NK-92 (cell line): ENCODE data around the gene OR4M2.
"Not testable (repeated sequence)": the region's sequence is repeated elsewhere in the genome, so short reads cannot be mapped to it uniquely, and the experiment has no call there.

Experiments
- DNase-seq: peaks from one replicate; lab custom pipeline; 2025; ENCODE audit not compliant: unreplicated experiment; lab: John Stamatoyannopoulos, UW

OR4M2 gene, protein sequence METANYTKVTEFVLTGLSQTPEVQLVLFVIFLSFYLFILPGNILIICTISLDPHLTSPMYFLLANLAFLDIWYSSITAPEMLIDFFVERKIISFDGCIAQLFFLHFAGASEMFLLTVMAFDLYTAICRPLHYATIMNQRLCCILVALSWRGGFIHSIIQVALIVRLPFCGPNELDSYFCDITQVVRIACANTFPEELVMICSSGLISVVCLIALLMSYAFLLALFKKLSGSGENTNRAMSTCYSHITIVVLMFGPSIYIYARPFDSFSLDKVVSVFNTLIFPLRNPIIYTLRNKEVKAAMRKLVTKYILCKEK

DNA sequence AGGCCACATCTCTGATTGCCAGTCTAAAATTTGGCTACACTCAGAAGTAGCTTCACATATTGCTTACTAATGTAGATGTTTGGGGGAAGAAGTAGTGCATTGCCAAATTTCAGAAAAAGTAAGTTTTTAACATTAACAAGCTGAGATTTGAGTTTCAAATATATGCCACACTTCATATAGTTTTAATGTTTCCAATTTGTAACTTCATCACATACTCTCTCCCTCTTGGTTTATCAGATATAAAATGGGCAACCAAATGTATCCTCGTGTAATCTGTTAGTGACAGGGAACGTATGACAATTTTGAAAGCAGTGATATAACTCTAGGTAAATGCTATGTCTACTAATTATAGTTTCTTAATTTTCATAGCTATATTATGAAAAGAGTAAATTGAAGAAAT, at the start of gene OR4M2:
OR4M2 (plus strand) TSS at position 301 of the 400 bp plus-strand sequence; CDS start at position 399, 98 bp downstream.
- not testable (repeated sequence) for DNase-seq

GRCh38 chr15:22069267-22069666, 11.1 kb upstream of the OR4M2 start:
- not testable (repeated sequence) for DNase-seq

DNA sequence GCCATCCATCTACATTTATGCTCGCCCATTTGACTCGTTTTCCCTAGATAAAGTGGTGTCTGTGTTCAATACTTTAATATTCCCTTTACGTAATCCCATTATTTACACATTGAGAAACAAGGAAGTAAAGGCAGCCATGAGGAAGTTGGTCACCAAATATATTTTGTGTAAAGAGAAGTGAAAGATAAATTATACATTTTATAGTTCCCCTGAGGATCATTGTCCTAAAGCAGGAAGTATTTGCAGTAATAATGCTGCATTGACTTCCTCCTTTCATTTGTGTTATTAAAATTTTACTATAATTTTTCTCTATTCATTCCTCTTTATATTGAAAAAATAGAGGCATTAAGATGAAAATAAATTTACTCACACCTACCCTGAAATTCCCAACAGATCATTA, 1.1 kb downstream of the OR4M2 start:
- not testable (repeated sequence) for DNase-seq

DNA sequence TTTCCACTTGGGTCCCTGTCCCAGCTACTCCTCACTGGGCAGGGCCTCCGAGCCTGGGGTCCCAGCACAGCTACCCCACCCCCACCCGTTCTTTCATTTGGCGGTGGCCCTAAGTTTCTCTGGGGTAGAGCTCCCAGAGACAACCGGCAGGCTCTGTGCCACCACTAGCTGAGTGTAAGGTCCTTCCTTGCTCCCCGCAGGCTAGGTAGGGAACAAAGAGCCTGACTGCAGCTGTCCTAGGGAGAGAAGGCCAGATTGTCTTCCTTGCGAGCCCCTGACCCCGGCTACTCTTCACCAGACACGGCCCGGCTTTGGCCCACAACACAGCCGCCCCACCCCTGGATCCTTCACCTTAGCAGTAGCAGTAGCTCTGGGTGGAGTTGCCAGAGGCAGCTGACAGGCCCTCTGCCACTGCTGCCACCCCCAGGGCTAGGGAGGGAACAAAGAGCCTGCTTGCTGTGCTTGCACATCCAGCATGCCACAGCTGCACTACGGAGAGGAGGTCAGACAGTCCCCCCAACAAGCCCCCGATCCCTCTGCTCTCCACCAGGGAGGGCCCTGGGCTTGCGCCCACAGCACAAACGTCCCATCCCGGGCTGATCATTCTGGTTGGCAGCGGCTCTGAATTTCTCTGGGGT, 18.4 kb downstream of the OR4M2 start:
- not testable (repeated sequence) for DNase-seq

GRCh38 chr15:22099289-22099891, 19.1 kb downstream of the OR4M2 start:
- not testable (repeated sequence) for DNase-seq

DNA sequence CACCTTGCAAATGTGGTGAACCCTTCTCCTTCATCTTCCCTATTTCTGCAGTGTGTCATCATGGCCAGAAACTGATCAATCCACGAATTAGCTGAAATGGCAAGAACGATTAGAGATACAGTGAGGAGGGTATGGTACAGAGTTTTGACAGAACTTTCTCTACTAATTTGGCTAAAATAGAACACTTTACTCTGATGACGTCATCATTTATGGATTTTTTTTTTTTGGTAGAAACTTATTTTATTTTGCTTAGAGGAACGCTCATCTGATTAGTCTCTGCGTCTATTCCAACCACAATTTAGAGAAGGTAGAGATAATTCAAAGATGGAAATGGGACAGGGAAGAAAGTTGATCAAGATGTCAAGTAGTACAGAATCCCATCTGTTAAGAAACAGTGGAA, 41.7 kb downstream of the OR4M2 start:
- not testable (repeated sequence) for DNase-seq
